Activated B cell treated with CpG ODN at 0.5 μM for 24 hours (primary cell): ENCODE results near the gene TRMT1. TPM values are rescaled to one million over a fixed set of nuclear protein-coding genes. Genes with fewer than 3 reads are reported as not detected.

Experiments used
- ATAC-seq: fragments of 200-7000 bp; cut with Tn5 transposase; one replicate; pipeline ENCODE4 v1.10.0; 2021; ENCODE audit warnings: low read depth, mild to moderate bottlenecking, moderate library complexity
- CTCF ChIA-PET: fragments of 350-600 bp; sonication (Branson Sonifier 250); formaldehyde crosslinking; loops from one replicate; lab custom pipeline; 2021; ENCODE audit warnings: antibody characterized with exemption; lab: Charles Lee
- POLR2A ChIA-PET: fragments of 350-600 bp; sonication (Branson Sonifier 250); formaldehyde crosslinking; loops from one replicate; lab custom pipeline; 2021; ENCODE audit warnings: antibody characterized with exemption; lab: Charles Lee
- DNase-seq: peaks from one replicate; pipeline ENCODE4 v3.0.0; 2022
- H3K27ac Mint-ChIP-seq: one replicate; pipeline ENCODE4 v1.8.0; 2020; ENCODE audit warnings: mixed read lengths
- H3K27me3 Mint-ChIP-seq: one replicate; pipeline ENCODE4 v1.8.0; 2021; ENCODE audit warnings: mixed read lengths
- H3K36me3 Mint-ChIP-seq: one replicate; pipeline ENCODE4 v1.8.0; 2021; ENCODE audit warnings: low read depth, mixed read lengths
- H3K4me1 Mint-ChIP-seq: one replicate; pipeline ENCODE4 v1.8.0; 2021; ENCODE audit warnings: mixed read lengths
- H3K4me3 Mint-ChIP-seq: one replicate; pipeline ENCODE4 v1.8.0; 2020; ENCODE audit warnings: mild to moderate bottlenecking, mixed read lengths
- H3K9me3 Mint-ChIP-seq: one replicate; pipeline ENCODE4 v1.8.0; 2020; ENCODE audit warnings: mixed read lengths
- intact Hi-C: fragments of 100-400 bp; cut with micrococcal nuclease; formaldehyde crosslinking; loops from one replicate; pipeline ENCODE4 v1.15.1; 2024
- total RNA-seq: library from RNA; stranded (reverse); gene quantifications from 2 replicates; pipeline ENCODE4 v1.2.3, GENCODE V29; 2022
- TF ChIP-seq, protein P1 (sequence below): fragments of 200-600 bp; IDR thresholded peaks from one replicate; pipeline ENCODE4 v1.8.0; 2022; ENCODE audit warnings: antibody characterized with exemption, mild to moderate bottlenecking

The TRMT1 gene
- total RNA-seq, 1 donor from 2014 or later: 113 TPM

DNA sequence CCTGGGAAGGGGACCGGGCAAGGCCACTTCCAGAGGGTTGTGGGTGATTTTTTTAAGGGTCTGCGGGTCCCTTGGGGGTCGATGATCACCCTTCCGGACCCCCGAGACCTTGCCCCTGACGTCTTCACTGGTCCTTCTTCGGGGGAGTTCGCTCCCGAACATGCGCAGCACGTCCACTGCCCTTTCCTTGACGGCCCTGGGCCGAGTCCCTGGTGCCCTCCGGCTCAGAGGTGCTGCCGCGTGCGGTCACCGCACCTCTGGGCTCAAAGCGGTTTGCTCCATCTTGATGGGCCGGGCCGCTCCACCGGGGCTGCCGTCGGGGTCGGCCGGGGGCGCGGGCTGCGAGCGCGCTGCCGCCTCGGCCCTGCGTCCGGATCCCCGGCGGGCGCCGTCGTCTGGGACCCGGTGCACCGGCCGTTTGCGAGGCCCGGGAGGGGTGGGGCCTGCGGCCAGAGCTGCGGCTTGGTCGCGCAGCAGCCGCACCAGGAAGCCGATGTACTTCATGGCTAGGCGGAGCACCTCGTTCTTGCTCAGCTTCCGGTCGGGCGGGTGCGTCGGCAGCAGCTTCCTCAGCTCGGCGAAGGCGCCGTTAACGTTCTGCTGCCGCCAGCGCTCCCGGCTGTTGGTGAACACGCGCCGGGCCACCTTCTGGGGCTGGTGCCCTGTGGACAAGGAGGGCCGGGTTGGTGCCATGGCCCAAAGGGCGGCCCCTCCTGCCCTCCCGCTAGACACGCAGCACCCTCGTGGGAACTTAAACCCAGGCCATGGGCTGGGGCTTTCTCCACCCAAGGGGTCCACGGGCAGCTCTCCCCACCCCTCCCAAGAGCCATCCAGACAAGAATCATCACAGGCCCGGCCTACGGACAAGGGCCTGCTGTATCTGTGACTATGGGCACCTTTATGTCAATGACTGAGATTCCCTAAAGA, 17.2 kb downstream of the TRMT1 start:
- DNase-seq (peak; percentile 70), ATAC-seq (peak; percentile 2)
- H3K4me1 Mint-ChIP-seq: peaks cover 76% of the 10 kb centered on the region
- no peaks in the 10 kb centered on the region for H3K27me3 Mint-ChIP-seq
- peaks cover 21% of the 10 kb centered on the region for H3K36me3 Mint-ChIP-seq
- H3K4me3 Mint-ChIP-seq: peak overlapping the region; percentile 88
- CTCF ChIA-PET: interaction anchor here (1.1 to 1.5 kb wide), 3 partner anchors 54 to 162 kb away, joined by 3 to 4 read pairs (median 3); no protein-coding TSS in a partner anchor
- intact Hi-C loops: no loop called here
- no peaks in the 10 kb centered on the region for H3K9me3 Mint-ChIP-seq
- TF ChIP-seq, protein P1, sequence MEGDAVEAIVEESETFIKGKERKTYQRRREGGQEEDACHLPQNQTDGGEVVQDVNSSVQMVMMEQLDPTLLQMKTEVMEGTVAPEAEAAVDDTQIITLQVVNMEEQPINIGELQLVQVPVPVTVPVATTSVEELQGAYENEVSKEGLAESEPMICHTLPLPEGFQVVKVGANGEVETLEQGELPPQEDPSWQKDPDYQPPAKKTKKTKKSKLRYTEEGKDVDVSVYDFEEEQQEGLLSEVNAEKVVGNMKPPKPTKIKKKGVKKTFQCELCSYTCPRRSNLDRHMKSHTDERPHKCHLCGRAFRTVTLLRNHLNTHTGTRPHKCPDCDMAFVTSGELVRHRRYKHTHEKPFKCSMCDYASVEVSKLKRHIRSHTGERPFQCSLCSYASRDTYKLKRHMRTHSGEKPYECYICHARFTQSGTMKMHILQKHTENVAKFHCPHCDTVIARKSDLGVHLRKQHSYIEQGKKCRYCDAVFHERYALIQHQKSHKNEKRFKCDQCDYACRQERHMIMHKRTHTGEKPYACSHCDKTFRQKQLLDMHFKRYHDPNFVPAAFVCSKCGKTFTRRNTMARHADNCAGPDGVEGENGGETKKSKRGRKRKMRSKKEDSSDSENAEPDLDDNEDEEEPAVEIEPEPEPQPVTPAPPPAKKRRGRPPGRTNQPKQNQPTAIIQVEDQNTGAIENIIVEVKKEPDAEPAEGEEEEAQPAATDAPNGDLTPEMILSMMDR: no peak
- H3K27ac Mint-ChIP-seq: peak overlapping the region; percentile 93
- POLR2A ChIA-PET: interaction anchor here (0.6 to 8.8 kb wide), 12 partner anchors 17 to 441 kb away, joined by 3 to 158 read pairs (median 5); partner anchors contain the start of genes IER2, JUNB, NACC1 and STX10

DNA sequence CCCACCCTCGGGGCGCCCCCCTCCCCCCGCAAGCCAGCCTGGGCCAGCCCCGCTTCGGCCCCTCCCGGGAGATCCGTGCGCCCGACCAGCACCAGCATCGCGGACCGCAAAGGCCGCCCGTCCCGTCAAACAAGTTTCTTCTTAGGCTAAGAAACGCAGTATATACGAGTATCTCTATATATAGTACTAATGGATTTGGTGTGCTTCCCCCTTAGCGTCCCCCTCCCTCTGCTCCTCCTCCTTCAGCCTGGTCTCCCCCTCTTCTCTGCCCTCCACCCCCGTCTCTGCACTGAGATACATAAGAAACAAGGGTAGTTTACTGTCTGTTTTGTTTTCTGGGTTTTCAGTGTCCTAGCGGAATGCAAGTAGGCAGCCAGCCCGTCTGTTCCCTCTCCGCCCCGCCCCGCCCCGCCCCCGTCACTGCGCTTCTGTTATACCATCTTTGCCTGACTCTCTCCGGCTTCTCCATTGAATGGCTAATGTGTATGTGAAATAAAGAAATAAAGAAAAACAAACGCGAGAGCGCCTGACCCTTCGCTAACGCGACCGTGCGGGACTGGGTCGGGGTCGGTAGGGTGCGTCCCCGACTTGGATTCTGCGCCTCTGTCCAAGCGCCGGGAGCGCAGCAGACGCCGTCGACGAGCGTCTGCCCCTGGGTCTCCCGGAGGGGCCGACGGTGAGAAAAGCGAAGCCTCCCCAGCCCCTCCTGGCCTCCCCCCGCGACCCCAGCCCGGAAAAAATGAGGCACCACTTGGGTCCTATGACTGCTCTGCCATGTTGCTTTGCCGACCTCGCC, 18.1 kb downstream of the TRMT1 start:
- CTCF ChIA-PET: no interaction called here

DNA sequence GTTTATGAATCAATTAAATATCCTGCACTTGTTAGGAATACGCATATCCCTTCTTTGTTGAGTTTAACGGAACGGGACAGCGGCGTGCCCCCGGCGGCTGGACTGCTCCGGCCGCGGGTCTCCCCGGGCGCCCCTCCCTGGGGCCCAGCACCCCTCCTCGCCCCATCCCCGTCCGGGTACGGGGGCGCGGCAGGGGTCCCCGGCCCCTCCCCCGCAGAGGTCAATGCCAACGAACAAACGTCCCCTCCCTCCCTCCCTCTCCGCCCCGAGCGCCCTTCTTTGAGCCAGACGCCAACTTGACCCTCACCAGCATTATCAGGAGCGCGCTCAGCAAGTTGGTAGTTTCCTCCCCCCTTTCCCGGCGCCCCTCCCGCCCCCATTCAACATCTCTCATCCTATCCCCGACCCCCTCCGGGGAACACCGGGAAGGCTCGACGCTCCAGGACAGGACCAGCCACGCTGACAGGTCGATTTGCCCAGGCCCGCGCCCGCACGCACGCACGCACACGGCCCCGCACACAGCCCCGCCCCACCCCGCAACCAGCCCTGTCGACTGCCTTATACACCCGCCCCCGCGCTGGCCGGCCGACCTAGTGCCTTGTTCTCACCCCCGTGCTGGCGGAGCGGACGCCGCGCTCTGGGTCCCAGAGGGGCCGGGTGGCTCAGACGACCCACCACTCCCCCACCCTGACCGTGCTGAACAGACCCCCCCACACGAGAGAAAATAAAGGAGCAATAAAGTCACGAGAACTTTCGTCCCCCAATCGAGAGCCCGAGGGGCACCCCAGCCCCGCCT, 18.9 kb downstream of the TRMT1 start:
- Mint-ChIP-seq H3K9me3 (no peaks in the 10 kb centered on the region), H3K27ac (peak overlapping the region; percentile 95), H3K27me3 (no peaks in the 10 kb centered on the region), H3K4me1 (peaks cover 68% of the 10 kb centered on the region), H3K36me3 (peaks cover 21% of the 10 kb centered on the region), H3K4me3 (peak overlapping the region; percentile 88)
- ATAC-seq (peak; percentile 12), DNase-seq (peak; percentile 61)
- TF ChIP-seq, protein P1: no peak
- intact Hi-C loops: loop anchor here (1.0 kb wide), 2 partner anchors 59 to 84 kb away; no protein-coding TSS in a partner anchor
- CTCF ChIA-PET: no interaction called here
- POLR2A ChIA-PET: interaction anchor here (0.6 to 8.8 kb wide), 16 partner anchors 7 to 1479 kb away, joined by 3 to 158 read pairs (median 6); partner anchors contain the start of genes LYL1, NACC1 and TRMT1

More for the DNA sequence above, 18.1 kb downstream of the TRMT1 start:
- H3K4me3 Mint-ChIP-seq: peak overlapping the region; percentile 88
- DNase-seq: peak; percentile 44
- TF ChIP-seq, protein P1: no peak
- POLR2A ChIA-PET: interaction anchor here (0.6 to 8.8 kb wide), 4 partner anchors 18 to 57 kb away, joined by 3 to 158 read pairs (median 41); partner anchors contain the start of genes NACC1 and TRMT1
- H3K4me1 Mint-ChIP-seq: peaks cover 73% of the 10 kb centered on the region
- ATAC-seq: peak; percentile 1
- H3K27ac Mint-ChIP-seq: peak overlapping the region; percentile 93
- intact Hi-C loops: loop anchor here (1.0 kb wide), 2 partner anchors 58 to 85 kb away; no protein-coding TSS in a partner anchor
- no peaks in the 10 kb centered on the region for H3K9me3 Mint-ChIP-seq
- H3K27me3 Mint-ChIP-seq: no peaks in the 10 kb centered on the region
- H3K36me3 Mint-ChIP-seq: peaks cover 21% of the 10 kb centered on the region

DNA sequence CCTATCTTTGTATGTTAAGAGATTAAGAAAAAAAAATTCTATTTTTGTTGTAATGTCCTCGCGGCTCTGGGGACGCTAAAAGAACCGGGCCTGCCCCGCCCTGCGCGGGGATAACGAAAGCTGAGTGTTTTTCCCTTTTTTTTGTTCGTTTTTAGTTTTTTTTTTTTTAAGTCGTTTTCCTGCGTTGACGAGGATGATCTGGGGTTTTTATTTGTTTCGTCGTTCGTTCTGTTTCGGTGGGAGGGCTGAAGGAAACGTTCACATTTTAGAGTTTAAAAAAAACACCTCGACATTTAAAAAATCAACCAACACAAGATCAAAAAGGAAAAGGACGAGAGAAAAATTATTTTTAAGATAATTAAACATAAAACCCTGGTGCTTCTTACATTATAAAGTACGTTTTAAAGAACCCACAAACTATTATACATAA, 19.5 kb downstream of the TRMT1 start:
- ChIA-PET CTCF (interaction anchor here (3.9 to 5.0 kb wide), 3 partner anchors 8 to 119 kb away, joined by 27 to 106 read pairs (median 47); no protein-coding TSS in a partner anchor), POLR2A (interaction anchor here (0.6 to 4.5 kb wide), 19 partner anchors 8 to 1499 kb away, joined by 3 to 125 read pairs (median 5); partner anchors contain the start of genes CALR, LYL1 and NACC1)
- intact Hi-C loops: no loop called here
- no peak for ATAC-seq
- Mint-ChIP-seq H3K27ac (peak overlapping the region; percentile 95), H3K27me3 (no peaks in the 10 kb centered on the region), H3K36me3 (peaks cover 21% of the 10 kb centered on the region), H3K9me3 (no peaks in the 10 kb centered on the region), H3K4me1 (peaks cover 66% of the 10 kb centered on the region), H3K4me3 (peak overlapping the region; percentile 88)
- TF ChIP-seq, protein P1: no peak
- DNase-seq: no peak
